NCI-H460 (cell line): ENCODE results near the gene PSKH1. TPM values are rescaled to one million over a fixed set of nuclear protein-coding genes. Genes with fewer than 3 reads are reported as not detected.
"Not testable (repeated sequence)": the region's sequence is repeated elsewhere in the genome, so short reads cannot be mapped to it uniquely, and the experiment has no call there.

Experiments
- DNase-seq: peaks from one replicate; pipeline ENCODE4 v3.0.0-alpha.2; 2016; ENCODE audit warnings: low read depth; ENCODE audit errors: extremely low read depth
- total RNA-seq: library from RNA; depleted of rRNA; stranded (reverse); fragments of >200 nt; shearing (Covaris generic); gene quantifications from 2 replicates; pipeline ENCODE4 v1.2.3, GENCODE V29; 2014

The PSKH1 gene
- total RNA-seq, 1 experiment from 2014 or later, result 6.5 TPM

GRCh38 chr16:67954421-67955196, 61.6 kb downstream of the PSKH1 start:
- DNase-seq, result no peak

GRCh38 chr16:67957622-67958021, 64.6 kb downstream of the PSKH1 start:
- DNase-seq, result no peak

GRCh38 chr16:67959536-67960329, 66.7 kb downstream of the PSKH1 start:
- no peak for DNase-seq

GRCh38 chr16:67961551-67961957, 68.5 kb downstream of the PSKH1 start:
- no peak for DNase-seq

- no peak for DNase-seq
Measured at GRCh38 chr16:67962135-67962534, 69.1 kb downstream of the PSKH1 start.

GRCh38 chr16:67963292-67963661, 70.2 kb downstream of the PSKH1 start:
- DNase-seq, result no peak

- no peak for DNase-seq
Measured at GRCh38 chr16:67963662-67964321, 70.7 kb downstream of the PSKH1 start.

- no peak for DNase-seq
Measured at GRCh38 chr16:67964477-67965131, 71.5 kb downstream of the PSKH1 start.

GRCh38 chr16:67965668-67966548, 72.9 kb downstream of the PSKH1 start:
- DNase-seq, result no peak

GRCh38 chr16:67966549-67967182, 73.6 kb downstream of the PSKH1 start:
- no peak for DNase-seq

- no peak for DNase-seq
Measured at GRCh38 chr16:67967183-67967957, 74.3 kb downstream of the PSKH1 start.

- no peak for DNase-seq
Measured at GRCh38 chr16:67967958-67968399, 74.9 kb downstream of the PSKH1 start.

GRCh38 chr16:67968400-67969253, 75.6 kb downstream of the PSKH1 start, which contains the start of gene SLC12A4:
SLC12A4 (minus strand) TSS chr16:67968637; CDS start chr16:67968553, 84 bp downstream.
- DNase-seq, result peak; percentile 60

GRCh38 chr16:67969254-67970039, 76.4 kb downstream of the PSKH1 start:
- no peak for DNase-seq

GRCh38 chr16:67971111-67971510, 78.1 kb downstream of the PSKH1 start:
- DNase-seq, result no peak

- DNase-seq, result not testable (repeated sequence)
Measured at GRCh38 chr16:67972285-67972684, 79.2 kb downstream of the PSKH1 start.
